ENCODE results near the gene COL4A4.

DNA sequence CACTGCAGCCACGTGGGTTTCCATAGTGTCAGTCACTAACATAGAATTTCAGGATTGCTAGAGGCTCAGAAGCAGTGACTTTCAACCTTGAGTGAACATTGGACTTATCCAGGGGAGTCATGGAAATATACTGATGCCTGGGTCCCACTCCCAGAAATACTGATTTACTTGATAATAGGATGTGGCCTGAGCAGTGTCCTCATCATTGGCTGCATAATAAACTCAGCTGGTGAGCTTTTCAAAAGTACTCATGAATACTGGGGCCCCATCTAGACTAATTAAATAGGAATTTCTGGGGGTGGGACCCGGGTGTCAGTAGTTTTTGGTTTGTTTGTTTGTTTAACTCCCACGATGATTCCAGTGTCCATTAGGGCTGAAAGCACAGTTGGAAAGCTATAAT is 141.4 kb downstream of the COL4A4 start:
- TF ChIP-seq SP2 (CRISPR knock-in tag; IDR thresholded peaks at IDR 0.05) (no peak), EHMT2 (IDR thresholded peaks at IDR 0.05; ENCODE audit: borderline replicate concordance, low read depth, low read length) (no peak), FOXP1 (IDR thresholded peaks at IDR 0.05) (no peak), FOXP1 (CRISPR knock-in tag; IDR thresholded peaks at IDR 0.05) (no peak), CEBPB (IDR thresholded peaks at IDR 0.05; ENCODE audit: borderline replicate concordance, low read depth, low read length) (no peak), SP5 (CRISPR knock-in tag; IDR thresholded peaks at IDR 0.05; ENCODE audit: borderline replicate concordance, low read depth) (no peak), POGZ (CRISPR knock-in tag; IDR thresholded peaks at IDR 0.05) (no peak), POLR2A (IDR thresholded peaks at IDR 0.05; ENCODE audit: insufficient read depth in 1 of 2, low read depth in 2 of 2, low read length in 2 of 2) (no peak), ZNF557 (CRISPR knock-in tag; IDR thresholded peaks at IDR 0.05) (no peak)
- TF ChIP-seq, protein P1, sequence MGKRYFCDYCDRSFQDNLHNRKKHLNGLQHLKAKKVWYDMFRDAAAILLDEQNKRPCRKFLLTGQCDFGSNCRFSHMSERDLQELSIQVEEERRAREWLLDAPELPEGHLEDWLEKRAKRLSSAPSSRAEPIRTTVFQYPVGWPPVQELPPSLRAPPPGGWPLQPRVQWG (CRISPR knock-in tag; IDR thresholded peaks at IDR 0.05; ENCODE audit: borderline replicate concordance, low read depth): no peak
- TF ChIP-seq, protein P2, sequence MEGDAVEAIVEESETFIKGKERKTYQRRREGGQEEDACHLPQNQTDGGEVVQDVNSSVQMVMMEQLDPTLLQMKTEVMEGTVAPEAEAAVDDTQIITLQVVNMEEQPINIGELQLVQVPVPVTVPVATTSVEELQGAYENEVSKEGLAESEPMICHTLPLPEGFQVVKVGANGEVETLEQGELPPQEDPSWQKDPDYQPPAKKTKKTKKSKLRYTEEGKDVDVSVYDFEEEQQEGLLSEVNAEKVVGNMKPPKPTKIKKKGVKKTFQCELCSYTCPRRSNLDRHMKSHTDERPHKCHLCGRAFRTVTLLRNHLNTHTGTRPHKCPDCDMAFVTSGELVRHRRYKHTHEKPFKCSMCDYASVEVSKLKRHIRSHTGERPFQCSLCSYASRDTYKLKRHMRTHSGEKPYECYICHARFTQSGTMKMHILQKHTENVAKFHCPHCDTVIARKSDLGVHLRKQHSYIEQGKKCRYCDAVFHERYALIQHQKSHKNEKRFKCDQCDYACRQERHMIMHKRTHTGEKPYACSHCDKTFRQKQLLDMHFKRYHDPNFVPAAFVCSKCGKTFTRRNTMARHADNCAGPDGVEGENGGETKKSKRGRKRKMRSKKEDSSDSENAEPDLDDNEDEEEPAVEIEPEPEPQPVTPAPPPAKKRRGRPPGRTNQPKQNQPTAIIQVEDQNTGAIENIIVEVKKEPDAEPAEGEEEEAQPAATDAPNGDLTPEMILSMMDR (CRISPR knock-in tag; IDR thresholded peaks at IDR 0.05): no peak
- TF ChIP-seq, protein P3, sequence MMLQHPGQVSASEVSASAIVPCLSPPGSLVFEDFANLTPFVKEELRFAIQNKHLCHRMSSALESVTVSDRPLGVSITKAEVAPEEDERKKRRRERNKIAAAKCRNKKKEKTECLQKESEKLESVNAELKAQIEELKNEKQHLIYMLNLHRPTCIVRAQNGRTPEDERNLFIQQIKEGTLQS (CRISPR knock-in tag; IDR thresholded peaks at IDR 0.05): no peak
- TF ChIP-seq, protein P4, sequence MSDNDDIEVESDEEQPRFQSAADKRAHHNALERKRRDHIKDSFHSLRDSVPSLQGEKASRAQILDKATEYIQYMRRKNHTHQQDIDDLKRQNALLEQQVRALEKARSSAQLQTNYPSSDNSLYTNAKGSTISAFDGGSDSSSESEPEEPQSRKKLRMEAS (IDR thresholded peaks at IDR 0.05): no peak
- TF ChIP-seq, protein P5, sequence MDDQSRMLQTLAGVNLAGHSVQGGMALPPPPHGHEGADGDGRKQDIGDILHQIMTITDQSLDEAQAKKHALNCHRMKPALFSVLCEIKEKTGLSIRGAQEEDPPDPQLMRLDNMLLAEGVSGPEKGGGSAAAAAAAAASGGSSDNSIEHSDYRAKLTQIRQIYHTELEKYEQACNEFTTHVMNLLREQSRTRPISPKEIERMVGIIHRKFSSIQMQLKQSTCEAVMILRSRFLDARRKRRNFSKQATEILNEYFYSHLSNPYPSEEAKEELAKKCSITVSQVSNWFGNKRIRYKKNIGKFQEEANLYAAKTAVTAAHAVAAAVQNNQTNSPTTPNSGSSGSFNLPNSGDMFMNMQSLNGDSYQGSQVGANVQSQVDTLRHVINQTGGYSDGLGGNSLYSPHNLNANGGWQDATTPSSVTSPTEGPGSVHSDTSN (CRISPR knock-in tag; IDR thresholded peaks at IDR 0.05; ENCODE audit: borderline replicate concordance): no peak

Measured in HepG2 (cell line).